Endothelial cell of umbilical vein (primary cell): Measurements from ENCODE around the gene TPK1. TPM values are rescaled to one million over a fixed set of nuclear protein-coding genes. Genes with fewer than 3 reads are reported as not detected.

Experiments used
- BruUV-seq: library from RNA; stranded (reverse); fragments of 400-500 nt; replicated peaks from 2 replicates; lab custom pipeline; 2021; lab: Mats Ljungman, UMichigan
- CTCF ChIA-PET: fragments of 300-600, 350-600 bp; sonication (Branson Sonifier 250); formaldehyde crosslinking; loops from one replicate; lab custom pipeline; 2021; ENCODE audit warnings: antibody characterized with exemption, inconsistent platforms; lab: Charles Lee
- POLR2A ChIA-PET: fragments of 300-600, 350-600 bp; sonication (Branson Sonifier 250); formaldehyde crosslinking; loops from one replicate; lab custom pipeline; 2021; ENCODE audit warnings: antibody characterized with exemption, inconsistent platforms; lab: Charles Lee
- DNase-seq: peaks from one replicate; pipeline ENCODE4 v3.0.0-alpha.2; 2011; ENCODE audit warnings: low read depth, low spot score
- FAIRE-seq: peaks from 2 replicates; lab custom pipeline; 2011; peaks lifted over from hg19 to GRCh38; lab: Jason Lieb, UNC
- H2AFZ ChIP-seq: 2 replicates; pipeline ENCODE4 v1.6.0; 2012; ENCODE audit warnings: low read depth, low read length, control low read depth, inconsistent platforms
- H3K27ac ChIP-seq: 2 replicates; pipeline ENCODE4 v1.5.1; 2011; ENCODE audit warnings: low read depth, mild to moderate bottlenecking, control low read depth, low read length, moderate library complexity; ENCODE audit not compliant: insufficient read depth
- H3K27me3 ChIP-seq, 2 experiments: 2 replicates each; pipeline versions ENCODE4 v1.6.0 to v1.6.1; 2011; ENCODE audit warnings: low read length in 2 of 2, mixed read lengths in 1 of 2; ENCODE audit not compliant: control insufficient read depth in 2 of 2, insufficient read depth in 2 of 2
- H3K36me3 ChIP-seq, 2 experiments: 2 replicates in 1 of 2; 3 replicates in 1 of 2; pipeline ENCODE4 v1.5.1; 2011; ENCODE audit warnings: low read length in 2 of 2, mild to moderate bottlenecking in 1 of 2, moderate library complexity in 1 of 2; ENCODE audit not compliant: control insufficient read depth in 2 of 2, insufficient read depth in 2 of 2; ENCODE audit errors: extremely low read depth in 1 of 2
- H3K4me1 ChIP-seq: 3 replicates; pipeline ENCODE4 v1.5.1; 2011; ENCODE audit warnings: mild to moderate bottlenecking, low read length; ENCODE audit not compliant: control insufficient read depth, insufficient read depth; ENCODE audit errors: extremely low read depth
- H3K4me2 ChIP-seq: 2 replicates; pipeline ENCODE4 v1.6.1; 2011; ENCODE audit warnings: low read length, control low read depth, mixed read lengths; ENCODE audit not compliant: insufficient read depth
- H3K4me3 ChIP-seq, 3 experiments: fragments of 200-600 bp in 1 of 3; sonication (generic), shearing (Covaris generic) in 1 of 3; replicated peaks in 1 of 3; 2 replicates each; pipeline ENCODE4 v1.5.1; 2011 to 2016; ENCODE audit warnings: control low read depth in 3 of 3, low read length in 3 of 3, mild to moderate bottlenecking in 2 of 3, inconsistent platforms in 1 of 3, low read depth in 1 of 3, moderate library complexity in 1 of 3; ENCODE audit not compliant: insufficient read depth in 1 of 3
- H3K79me2 ChIP-seq: 2 replicates; pipeline ENCODE4 v1.6.0; 2012; ENCODE audit warnings: low read length, inconsistent platforms; ENCODE audit not compliant: control insufficient read depth, insufficient read depth
- H3K9ac ChIP-seq: replicated peaks from 2 replicates; pipeline ENCODE3; 2011; ENCODE audit warnings: low read length, control low read depth; ENCODE audit not compliant: insufficient read depth; ENCODE audit errors: extremely low read depth
- H3K9me1 ChIP-seq: replicated peaks from 3 replicates; pipeline ENCODE4 v1.6.0; 2011; ENCODE audit warnings: mild to moderate bottlenecking, low read length; ENCODE audit not compliant: control insufficient read depth, insufficient read depth; ENCODE audit errors: extremely low read depth
- H3K9me3 ChIP-seq: replicated peaks from 2 replicates; pipeline ENCODE4 v1.5.1; 2012; ENCODE audit warnings: low read length, inconsistent platforms; ENCODE audit not compliant: control insufficient read depth, insufficient read depth
- H4K20me1 ChIP-seq: replicated peaks from 2 replicates; pipeline ENCODE3; 2011; ENCODE audit warnings: mild to moderate bottlenecking, low read length; ENCODE audit not compliant: control insufficient read depth, insufficient read depth; ENCODE audit errors: extremely low read depth
- FOS ChIP-seq: IDR thresholded peaks from 2 replicates; pipeline ENCODE4 v1.6.1; 2011; ENCODE audit warnings: mild to moderate bottlenecking, low read length, moderate library complexity, borderline replicate concordance; ENCODE audit not compliant: insufficient read depth
- JUN ChIP-seq: IDR thresholded peaks from 2 replicates; pipeline ENCODE4 v1.6.1; 2011; ENCODE audit warnings: borderline replicate concordance, low read depth; ENCODE audit not compliant: insufficient read length, insufficient read depth
- POLR2A ChIP-seq: IDR thresholded peaks from 2 replicates; pipeline ENCODE4 v1.6.1; 2012; ENCODE audit warnings: low read depth, mild to moderate bottlenecking, control low read depth, low read length
- POLR2AphosphoS5 ChIP-seq: IDR thresholded peaks from 2 replicates; pipeline ENCODE4 v1.6.1; 2012; ENCODE audit warnings: low read depth, mild to moderate bottlenecking, control low read depth, low read length, moderate library complexity; ENCODE audit not compliant: insufficient read depth
- dilution Hi-C: fragments of 300-500 bp; cut with MboI; formaldehyde crosslinking; loops from one replicate; pipeline ENCODE4 v1.15.0; 2019; ENCODE audit warnings: low sequenced_read_pairs; ENCODE audit not compliant: extremely low pct_ligation_motif_present
- intact Hi-C: fragments of 100-400 bp; cut with micrococcal nuclease; formaldehyde crosslinking; loops from one replicate; pipeline ENCODE4 v1.10.0; 2022
- polyA plus RNA-seq, 4 experiments: library from polyadenylated mRNA; depleted of rRNA in 3 of 4; stranded (reverse) in 3 of 4; unstranded in 1 of 4; fragments of >200 nt; gene quantifications; 2 replicates each; pipeline versions ENCODE4 v1.2.1 to v1.2.3, GENCODE V29; 2011 to 2012; ENCODE audit warnings: missing spikeins in 1 of 4
- total RNA-seq: library from RNA; stranded (reverse); gene quantifications from 2 replicates; pipeline ENCODE4 v1.2.3, GENCODE V29; 2021
- TF ChIP-seq, protein P1 (sequence below): IDR thresholded peaks from 2 replicates; pipeline ENCODE4 v1.6.1; 2011; ENCODE audit not compliant: insufficient read depth, insufficient read length

TPK1 gene
- total and polyA plus RNA-seq, 2 donors (not counting 3 experiments of a cell fraction or from before 2014, with no cell fraction given): 7.5 to 9.3 TPM

- dilution Hi-C loops: no loop called here
- intact Hi-C loops: no loop called here
- CTCF ChIA-PET: interaction anchor here (0.8 to 5.2 kb wide), 4 partner anchors 9 to 166 kb away, joined by 3 to 76 read pairs (median 8); no protein-coding TSS in a partner anchor
- no peaks in the 10 kb centered on the region for H3K9me1 ChIP-seq
- FAIRE-seq (no peak), DNase-seq (no peak)
- no peaks in the 10 kb centered on the region for H3K9me3 ChIP-seq
- H3K9ac ChIP-seq: no peak overlapping the region
- POLR2A ChIA-PET: interaction anchor here (1.3 kb wide), 1 partner anchor 10 kb away, joined by 3 read pairs; no protein-coding TSS in a partner anchor
- peaks cover 5% of the 10 kb centered on the region for H3K4me1 ChIP-seq
- H3K4me3 ChIP-seq: no peak overlapping the region
- no peaks in the 10 kb centered on the region for H4K20me1 ChIP-seq
- TF ChIP-seq, protein P1, sequence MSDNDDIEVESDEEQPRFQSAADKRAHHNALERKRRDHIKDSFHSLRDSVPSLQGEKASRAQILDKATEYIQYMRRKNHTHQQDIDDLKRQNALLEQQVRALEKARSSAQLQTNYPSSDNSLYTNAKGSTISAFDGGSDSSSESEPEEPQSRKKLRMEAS: no peak
- TF ChIP-seq POLR2AphosphoS5: no peak
- TF ChIP-seq FOS: no peak
- TF ChIP-seq POLR2A: no peak
- H2AFZ ChIP-seq: peak overlapping the region; percentile 13
- peak overlapping the region; percentile 96 for H3K27ac ChIP-seq
- no peaks in the 10 kb centered on the region for H3K36me3 ChIP-seq
- peak overlapping the region; percentile 45 for H3K4me2 ChIP-seq
- no TSS peak for BruUV-seq
- H3K79me2 ChIP-seq: no peaks in the 10 kb centered on the region
- H3K27me3 ChIP-seq: no peaks in the 10 kb centered on the region
Observed at GRCh38 chr7:144836545-144836842, 641 bp upstream of the TPK1 start.

GRCh38 chr7:144835155-144835611 lies 670 bp downstream of the TPK1 start:
- dilution Hi-C loops: no loop called here
- CTCF ChIA-PET: interaction anchor here (1.0 to 5.2 kb wide), 7 partner anchors 8 to 96 kb away, joined by 3 to 76 read pairs (median 7); no protein-coding TSS in a partner anchor

More at GRCh38 chr7:144835155-144835611, 670 bp downstream of the TPK1 start:
- H3K4me3 ChIP-seq: peak overlapping the region; percentile 45 to 97 (median 96)
- intact Hi-C loops: loop anchor here (1.0 kb wide), 4 partner anchors 8 to 97 kb away; no protein-coding TSS in a partner anchor
- H3K9me3 ChIP-seq: no peaks in the 10 kb centered on the region
- H3K4me2 ChIP-seq: peak overlapping the region; percentile 96
- no peaks in the 10 kb centered on the region for H3K9me1 ChIP-seq
- H3K4me1 ChIP-seq: peaks cover 5% of the 10 kb centered on the region
- TF ChIP-seq JUN: no peak
- no peak for TF ChIP-seq POLR2A
- TF ChIP-seq, protein P1: no peak
- no peak for TF ChIP-seq FOS
- FAIRE-seq: no peak
- H3K9ac ChIP-seq: peak overlapping the region; percentile 94
- H3K27me3 ChIP-seq: no peaks in the 10 kb centered on the region
- TSS peak; percentile 72 for BruUV-seq
- DNase-seq: peak; percentile 81
- H3K27ac ChIP-seq: peak overlapping the region; percentile 96
- no peaks in the 10 kb centered on the region for H3K36me3 ChIP-seq
- POLR2A ChIA-PET: interaction anchor here (0.9 to 1.3 kb wide), 2 partner anchors 12 to 62 kb away, joined by 3 read pairs; no protein-coding TSS in a partner anchor
- H3K79me2 ChIP-seq: no peaks in the 10 kb centered on the region
- no peaks in the 10 kb centered on the region for H4K20me1 ChIP-seq
- H2AFZ ChIP-seq: peak overlapping the region; percentile 99
